PC-9 (cell line): ENCODE data around the gene DNAJB2.

ENCODE experiments used
- CTCF ChIP-seq: fragments of 200-600 bp; sonication (generic); conservative IDR thresholded peaks from 2 replicates; pipeline ENCODE4 v1.6.1; 2017; ENCODE audit warnings: mixed run types, antibody characterized with exemption, mild to moderate bottlenecking, moderate library complexity
- EZH2 ChIP-seq: fragments of 200-600 bp; sonication (generic); IDR thresholded peaks from 2 replicates; pipeline ENCODE4 v1.8.0; 2017; ENCODE audit warnings: antibody characterized with exemption, low read depth

GRCh38 chr2:219277703-219278654 is 1.2 kb upstream of the DNAJB2 start:
- TF ChIP-seq CTCF (peak; percentile 96), EZH2 (no peak)
